ENCODE measurements around the gene SLC35F4. TPM values are rescaled to one million over a fixed set of nuclear protein-coding genes. Genes with fewer than 3 reads are reported as not detected.

The SLC35F4 gene
- total RNA-seq, 1 donor from 2014 or later, result not detected

DNA sequence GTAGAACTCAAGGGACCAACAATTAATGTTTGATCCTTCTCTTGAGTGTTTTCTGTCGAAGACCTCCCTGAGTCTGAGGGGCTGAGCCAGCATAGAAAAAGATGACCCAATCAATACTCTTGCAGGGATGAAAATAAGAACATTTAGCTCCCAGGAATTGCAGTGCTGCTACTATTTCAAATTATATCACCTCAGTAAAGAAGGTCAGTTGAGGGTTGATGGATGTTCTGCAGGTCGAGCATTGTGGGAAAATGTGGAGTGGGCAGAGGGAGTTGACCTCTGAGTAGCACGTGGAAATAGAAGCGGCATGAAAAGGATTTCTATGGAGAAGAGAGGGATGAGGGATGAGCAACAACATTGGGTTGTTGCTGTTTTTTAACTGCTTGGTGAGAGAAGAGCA, 297.3 kb downstream of the SLC35F4 start:
- ATAC-seq, result no peak
- Histone ChIP-seq H3K27me3 (ENCODE audit: low read depth) (no peaks in the 10 kb centered on the region), H3K4me1 (no peaks in the 10 kb centered on the region), H3K27ac (no peak overlapping the region), H3K9me3 (no peaks in the 10 kb centered on the region), H3K4me3 (no peak overlapping the region), H3K36me3 (no peaks in the 10 kb centered on the region)
- intact Hi-C loops (cut with DNase I), result no loop called here
- DNase-seq, result no peak
- TF ChIP-seq, protein P1, sequence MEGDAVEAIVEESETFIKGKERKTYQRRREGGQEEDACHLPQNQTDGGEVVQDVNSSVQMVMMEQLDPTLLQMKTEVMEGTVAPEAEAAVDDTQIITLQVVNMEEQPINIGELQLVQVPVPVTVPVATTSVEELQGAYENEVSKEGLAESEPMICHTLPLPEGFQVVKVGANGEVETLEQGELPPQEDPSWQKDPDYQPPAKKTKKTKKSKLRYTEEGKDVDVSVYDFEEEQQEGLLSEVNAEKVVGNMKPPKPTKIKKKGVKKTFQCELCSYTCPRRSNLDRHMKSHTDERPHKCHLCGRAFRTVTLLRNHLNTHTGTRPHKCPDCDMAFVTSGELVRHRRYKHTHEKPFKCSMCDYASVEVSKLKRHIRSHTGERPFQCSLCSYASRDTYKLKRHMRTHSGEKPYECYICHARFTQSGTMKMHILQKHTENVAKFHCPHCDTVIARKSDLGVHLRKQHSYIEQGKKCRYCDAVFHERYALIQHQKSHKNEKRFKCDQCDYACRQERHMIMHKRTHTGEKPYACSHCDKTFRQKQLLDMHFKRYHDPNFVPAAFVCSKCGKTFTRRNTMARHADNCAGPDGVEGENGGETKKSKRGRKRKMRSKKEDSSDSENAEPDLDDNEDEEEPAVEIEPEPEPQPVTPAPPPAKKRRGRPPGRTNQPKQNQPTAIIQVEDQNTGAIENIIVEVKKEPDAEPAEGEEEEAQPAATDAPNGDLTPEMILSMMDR (IDR thresholded peaks at IDR 0.05), result no peak

DNA sequence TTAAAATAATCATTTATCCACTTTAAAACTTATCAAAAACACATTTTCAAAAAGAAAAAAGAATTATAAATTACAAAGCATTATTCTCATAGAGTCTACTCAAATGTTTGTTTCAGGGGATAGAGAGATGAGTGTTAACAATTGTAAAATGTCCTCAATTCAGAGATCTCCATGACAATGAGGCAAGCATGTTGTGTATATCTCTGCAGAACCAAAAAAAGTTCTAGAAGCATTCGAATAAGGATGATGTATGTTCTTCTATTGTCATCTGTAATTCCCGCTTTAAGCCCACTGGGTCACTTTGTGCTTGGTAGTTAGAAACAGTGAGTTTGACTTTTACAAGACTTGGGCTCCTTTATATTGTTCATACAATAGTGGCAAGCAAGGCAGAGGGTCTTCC, 298.7 kb downstream of the SLC35F4 start:
- H3K27me3 ChIP-seq (ENCODE audit: low read depth), result no peaks in the 10 kb centered on the region
- H3K27ac ChIP-seq, result no peak overlapping the region
- no peaks in the 10 kb centered on the region for H3K9me3 ChIP-seq
- no peak for ATAC-seq
- H3K4me3 ChIP-seq, result no peak overlapping the region
- intact Hi-C loops (cut with DNase I), result no loop called here
- TF ChIP-seq, protein P1 (IDR thresholded peaks at IDR 0.05), result no peak
- DNase-seq, result no peak
- H3K4me1 ChIP-seq, result no peaks in the 10 kb centered on the region
- H3K36me3 ChIP-seq, result no peaks in the 10 kb centered on the region

DNA sequence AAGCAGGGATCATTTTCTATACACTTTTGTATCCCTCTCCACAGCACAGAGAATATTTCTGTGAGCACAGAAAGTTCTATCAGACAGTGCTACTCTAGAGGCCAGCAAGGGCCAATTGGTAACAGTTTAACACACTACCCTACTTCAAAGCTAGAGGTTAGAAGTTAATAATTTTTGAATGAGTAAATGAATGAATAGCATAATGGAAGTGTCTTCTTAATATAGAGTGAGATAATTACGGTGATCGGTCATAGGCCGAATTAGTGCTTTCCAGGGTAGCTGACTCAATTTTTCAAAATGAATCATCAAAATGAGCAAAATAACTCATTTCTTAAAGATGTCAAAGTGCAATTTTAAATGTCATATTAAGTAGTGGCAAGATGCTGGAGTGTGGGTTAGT, 305.2 kb downstream of the SLC35F4 start:
- H3K4me1 ChIP-seq, result no peaks in the 10 kb centered on the region
- intact Hi-C loops (cut with DNase I), result no loop called here
- no peak overlapping the region for H3K27ac ChIP-seq
- ATAC-seq (no peak), DNase-seq (no peak)
- H3K36me3 ChIP-seq, result no peaks in the 10 kb centered on the region
- H3K4me3 ChIP-seq, result no peak overlapping the region
- no peaks in the 10 kb centered on the region for H3K9me3 ChIP-seq
- TF ChIP-seq, protein P1 (IDR thresholded peaks at IDR 0.05), result no peak
- no peaks in the 10 kb centered on the region for H3K27me3 ChIP-seq (ENCODE audit: low read depth)

DNA sequence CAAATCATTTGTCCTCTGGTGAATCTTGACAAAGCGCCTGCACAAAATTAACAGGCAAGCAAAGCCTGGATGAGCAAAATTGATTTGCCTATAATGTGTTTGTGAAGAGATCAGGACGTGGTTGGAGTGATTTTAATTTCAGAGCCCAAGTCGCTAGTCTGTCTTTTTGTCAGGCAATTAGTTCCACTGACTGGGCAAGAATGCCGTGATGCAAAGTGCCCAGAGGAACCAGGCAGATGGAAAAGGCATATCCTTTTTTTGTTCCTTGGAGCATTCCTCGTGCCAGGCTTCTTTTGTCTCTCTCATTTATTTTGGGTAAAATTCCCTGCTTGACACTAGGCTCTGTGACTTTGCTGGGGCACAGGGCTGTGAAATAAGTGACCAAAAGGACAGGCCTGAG, 306.3 kb downstream of the SLC35F4 start:
- intact Hi-C loops (cut with DNase I), result no loop called here

DNA sequence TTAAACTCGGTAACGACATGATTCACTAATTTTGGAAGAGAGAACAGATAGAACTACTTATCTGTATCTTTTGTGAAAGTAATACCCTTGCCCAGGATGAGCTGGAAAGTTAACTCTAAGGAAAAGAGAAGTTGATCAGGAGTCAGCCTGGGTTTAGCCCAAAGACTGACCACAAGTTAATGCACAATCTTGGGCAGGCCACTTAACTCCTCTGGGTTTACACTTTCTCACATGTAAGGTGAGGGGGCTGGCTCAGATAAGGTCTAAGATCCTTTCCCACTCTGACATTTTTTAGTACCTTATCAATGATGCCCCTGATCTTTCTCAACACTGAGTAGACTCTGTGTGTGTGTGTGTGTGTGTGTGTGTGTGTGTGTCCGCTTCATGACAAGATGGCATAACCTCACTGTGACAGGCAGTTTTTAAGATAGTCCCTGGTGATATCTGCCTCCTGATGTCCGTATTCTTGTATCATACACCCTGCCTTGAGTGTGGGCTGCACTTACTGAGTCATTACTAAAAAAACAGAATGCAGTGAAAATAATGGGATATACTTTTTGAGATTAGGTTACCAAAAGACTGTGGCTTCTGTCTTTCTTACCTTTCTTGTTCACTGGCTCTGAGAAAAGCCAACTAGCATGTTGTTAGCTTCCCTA, 316.0 kb downstream of the SLC35F4 start:
- Histone ChIP-seq H3K9me3 (peaks cover 13% of the 10 kb centered on the region), H3K27ac (no peak overlapping the region), H3K27me3 (ENCODE audit: low read depth) (no peaks in the 10 kb centered on the region), H3K4me3 (no peak overlapping the region), H3K4me1 (no peaks in the 10 kb centered on the region), H3K36me3 (no peaks in the 10 kb centered on the region)
- TF ChIP-seq, protein P1 (IDR thresholded peaks at IDR 0.05), result no peak
- ATAC-seq (no peak), DNase-seq (no peak)
- intact Hi-C loops (cut with DNase I), result no loop called here

More for the DNA sequence above, 306.3 kb downstream of the SLC35F4 start:
- ATAC-seq (no peak), DNase-seq (no peak)
- TF ChIP-seq, protein P1 (IDR thresholded peaks at IDR 0.05), result no peak
- Histone ChIP-seq H3K4me1 (no peaks in the 10 kb centered on the region), H3K4me3 (no peak overlapping the region), H3K9me3 (no peaks in the 10 kb centered on the region), H3K27me3 (ENCODE audit: low read depth) (no peaks in the 10 kb centered on the region), H3K27ac (no peak overlapping the region), H3K36me3 (no peaks in the 10 kb centered on the region)

Data from lower lobe of right lung (tissue), 2 donors.